ENCODE results near the gene HGFAC.

DNA sequence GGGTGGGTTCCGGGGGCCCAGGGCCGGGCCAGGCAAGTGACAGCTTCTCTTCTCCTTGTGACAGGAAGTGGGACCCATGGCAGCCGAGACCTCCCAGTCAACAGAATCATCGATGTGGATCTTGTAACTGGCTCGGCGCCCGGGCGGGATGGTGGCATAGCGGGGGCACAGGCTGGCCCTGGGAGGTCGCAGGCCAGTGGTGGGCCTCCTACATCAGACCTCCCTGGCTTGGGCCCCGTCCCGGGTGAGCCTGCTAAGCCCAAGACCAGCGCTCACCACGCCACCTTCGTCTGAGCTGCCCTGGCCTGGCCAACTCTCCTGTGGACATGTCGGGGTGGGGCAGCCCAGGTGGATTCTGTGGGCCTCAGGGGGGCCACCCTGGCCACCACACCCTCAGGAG lies 2.4 kb upstream of the HGFAC start:
- TF ChIP-seq GATA2 (IDR thresholded peaks at IDR 0.05; ENCODE audit: low read depth, low read length): no peak
- TF ChIP-seq GATA3 (IDR thresholded peaks at IDR 0.05; ENCODE audit: low read depth, low read length): no peak
